ENCODE data around the gene GNG12.

GNG12 gene

GRCh38 chr1:67688526-67689219, 144.6 kb downstream of the GNG12 start:
- no peak for TF ChIP-seq CTCF (IDR thresholded peaks at IDR 0.05; ENCODE audit: low read depth, low read length, missing control alignments)
- H3K4me3 ChIP-seq (ENCODE audit: low read depth, low read length): no peak overlapping the region
- DNase-seq (ENCODE audit: low read depth): no peak

DNA sequence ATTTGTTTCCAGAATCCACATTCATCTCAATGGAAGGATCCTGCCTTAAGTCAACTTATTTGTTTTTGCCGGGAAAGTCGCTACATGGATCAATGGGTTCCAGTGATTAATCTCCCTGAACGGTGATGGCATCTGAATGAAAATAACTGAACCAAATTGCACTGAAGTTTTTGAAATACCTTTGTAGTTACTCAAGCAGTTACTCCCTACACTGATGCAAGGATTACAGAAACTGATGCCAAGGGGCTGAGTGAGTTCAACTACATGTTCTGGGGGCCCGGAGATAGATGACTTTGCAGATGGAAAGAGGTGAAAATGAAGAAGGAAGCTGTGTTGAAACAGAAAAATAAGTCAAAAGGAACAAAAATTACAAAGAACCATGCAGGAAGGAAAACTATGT, 145.6 kb downstream of the GNG12 start:
- TF ChIP-seq CTCF (IDR thresholded peaks at IDR 0.05; ENCODE audit: low read depth, low read length, missing control alignments): no peak
- no peak for DNase-seq (ENCODE audit: low read depth)
- peak overlapping the region; percentile 98; the same call in 1 of the 2 replicates for H3K4me3 ChIP-seq (ENCODE audit: low read depth, low read length)

DNA sequence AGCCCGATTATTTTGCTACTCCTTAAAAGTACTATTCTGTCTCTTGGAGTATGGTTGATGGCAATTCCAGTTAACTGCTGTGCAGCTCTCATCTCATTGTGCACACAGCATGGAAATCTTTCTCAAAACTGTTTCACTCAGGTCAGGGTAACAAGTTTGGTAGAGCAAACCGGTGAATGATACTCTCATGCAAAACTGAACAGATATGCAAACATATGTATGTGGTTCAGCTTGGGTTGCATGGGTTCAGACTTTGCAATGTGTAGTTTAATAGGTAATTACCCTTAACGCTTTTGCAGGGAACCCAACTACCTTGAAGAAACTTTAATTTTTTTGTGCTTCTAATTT, 146.1 kb downstream of the GNG12 start:
- H3K4me3 ChIP-seq (ENCODE audit: low read depth, low read length): peak overlapping the region; percentile 98
- no peak for DNase-seq (ENCODE audit: low read depth)
- TF ChIP-seq CTCF (IDR thresholded peaks at IDR 0.05; ENCODE audit: low read depth, low read length, missing control alignments): no peak

GRCh38 chr1:67686267-67687197, 146.7 kb downstream of the GNG12 start:
- DNase-seq (ENCODE audit: low read depth): peak; percentile 44
- peak overlapping the region; percentile 98 for H3K4me3 ChIP-seq (ENCODE audit: low read depth, low read length)
- TF ChIP-seq CTCF (IDR thresholded peaks at IDR 0.05; ENCODE audit: low read depth, low read length, missing control alignments): no peak

- TF ChIP-seq CTCF (IDR thresholded peaks at IDR 0.05; ENCODE audit: low read depth, low read length, missing control alignments): no peak
- no peak for DNase-seq (ENCODE audit: low read depth)
- H3K4me3 ChIP-seq (ENCODE audit: low read depth, low read length): peak overlapping the region; percentile 98
Observed at GRCh38 chr1:67685558-67686266, 147.6 kb downstream of the GNG12 start.

DNA sequence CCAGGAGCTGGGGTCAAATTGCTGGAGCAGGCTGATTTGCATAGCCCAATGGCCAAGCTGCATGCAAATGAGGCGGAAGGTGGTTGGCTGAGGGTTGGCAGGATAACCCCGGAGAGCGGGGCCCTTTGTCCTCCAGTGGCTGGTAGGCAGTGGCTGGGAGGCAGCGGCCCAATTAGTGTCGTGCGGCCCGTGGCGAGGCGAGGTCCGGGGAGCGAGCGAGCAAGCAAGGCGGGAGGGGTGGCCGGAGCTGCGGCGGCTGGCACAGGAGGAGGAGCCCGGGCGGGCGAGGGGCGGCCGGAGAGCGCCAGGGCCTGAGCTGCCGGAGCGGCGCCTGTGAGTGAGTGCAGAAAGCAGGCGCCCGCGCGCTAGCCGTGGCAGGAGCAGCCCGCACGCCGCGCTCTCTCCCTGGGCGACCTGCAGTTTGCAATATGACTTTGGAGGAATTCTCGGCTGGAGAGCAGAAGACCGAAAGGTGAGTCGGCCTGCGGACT, 148.2 kb downstream of the GNG12 start, which contains the start of gene GADD45A:
GADD45A (plus strand) TSS at position 135 of the 491 bp plus-strand sequence; CDS start at position 429, 294 bp downstream.
- TF ChIP-seq CTCF (IDR thresholded peaks at IDR 0.05; ENCODE audit: low read depth, low read length, missing control alignments): no peak
- peak within 1 kb of the TSS; percentile 98 for H3K4me3 ChIP-seq (ENCODE audit: low read depth, low read length)
- DNase-seq (ENCODE audit: low read depth): peak; percentile 98

Data from GM12864 (cell line).